ENCODE data around the gene NRAS.

NRAS gene

DNA sequence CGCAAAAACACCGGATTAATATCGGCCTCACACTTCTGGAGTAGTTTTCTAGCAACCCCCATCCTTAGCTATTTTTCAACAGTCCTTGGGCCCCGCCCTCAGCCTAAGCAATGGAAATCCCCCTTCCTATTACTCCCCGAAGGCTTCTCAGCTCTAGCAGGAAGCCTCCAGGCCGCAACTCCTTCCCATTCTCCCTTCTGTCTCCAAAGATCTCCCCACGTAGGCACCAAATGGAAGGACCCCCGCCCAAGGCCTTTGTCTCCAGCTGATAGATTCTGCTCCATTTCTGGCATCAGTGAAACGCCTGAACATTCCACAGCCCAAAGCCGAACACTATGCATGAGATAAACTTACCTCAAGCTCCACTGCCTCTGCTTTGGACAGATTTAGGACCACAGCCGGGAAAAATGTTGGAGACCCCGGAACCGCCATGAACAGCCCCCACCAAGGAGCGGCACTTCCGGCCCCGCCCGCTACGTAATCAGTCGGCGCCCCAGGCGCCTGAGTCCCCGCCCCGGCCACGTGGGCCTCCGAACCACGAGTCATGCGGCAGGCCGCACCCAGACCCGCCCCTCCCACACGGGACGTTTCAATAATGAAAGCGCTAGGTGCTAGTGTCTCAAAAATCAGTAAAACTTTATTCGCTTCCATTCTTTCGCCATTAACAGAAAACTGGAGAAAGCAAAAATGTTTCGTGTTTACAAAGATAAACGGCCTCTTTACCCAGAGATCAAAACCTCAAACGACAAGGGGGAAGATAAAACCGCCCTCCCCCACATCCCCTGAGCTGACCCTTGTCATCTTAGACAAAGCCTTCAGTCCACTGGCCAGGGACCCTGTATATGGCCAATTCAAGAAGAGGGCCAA, at the start of gene NRAS:
Gene NRAS, minus strand, starts transcription at position 468 of the 867 bp plus-strand sequence. CDS start 611 bp downstream, outside the sequence.
- DNase-seq (ENCODE audit: low read depth in 2 of 2) = peak; percentile 90 to 95

DNA sequence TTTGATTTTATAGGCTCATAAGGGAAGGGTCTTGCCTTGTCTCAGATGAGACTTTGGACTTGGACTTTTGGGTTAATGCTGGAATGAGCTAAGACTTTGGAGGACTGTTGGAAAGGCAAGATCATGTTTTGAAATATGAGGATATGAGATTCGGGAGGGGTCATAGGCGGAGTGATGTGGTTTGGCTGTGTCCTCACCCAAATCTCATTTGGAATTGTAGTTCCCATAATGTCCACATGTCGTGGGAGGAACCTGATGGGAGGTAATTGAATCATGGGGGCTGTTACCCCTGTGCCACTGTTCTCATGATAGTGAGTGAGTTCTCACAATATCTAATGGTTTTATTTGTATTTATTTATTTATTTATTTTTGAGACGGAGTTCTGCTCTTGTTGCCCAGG, 48.1 kb upstream of the NRAS start:
- no peak for DNase-seq (ENCODE audit: low read depth in 2 of 2)

DNA sequence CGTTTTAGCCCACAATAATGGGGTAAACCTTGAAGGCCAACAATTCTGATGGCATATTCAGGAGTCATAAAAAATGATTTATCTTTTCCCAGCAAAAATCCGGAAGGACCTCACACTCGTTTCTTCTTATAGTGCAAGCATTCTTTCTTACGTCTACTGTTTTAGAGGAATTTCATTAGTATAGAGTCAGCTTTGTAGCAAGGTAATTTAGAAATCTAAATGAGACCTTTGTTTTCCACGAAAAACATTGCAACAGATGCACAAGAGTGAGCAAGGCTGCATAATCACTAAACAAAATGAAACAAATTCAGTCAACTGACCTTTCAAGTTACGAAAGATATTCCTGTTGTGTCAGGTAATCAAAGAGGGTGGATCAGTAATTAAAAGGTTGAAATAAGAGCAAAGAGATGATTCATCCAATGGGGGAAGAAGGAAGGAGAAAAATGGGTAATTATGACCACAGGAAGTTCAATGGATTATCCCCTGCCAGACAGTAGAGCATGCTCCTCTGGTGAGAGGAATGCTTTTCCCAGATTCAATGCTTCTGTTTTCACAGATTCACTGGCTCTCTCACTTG, 41.8 kb upstream of the NRAS start:
- DNase-seq (ENCODE audit: low read depth in 2 of 2) = no peak

DNA sequence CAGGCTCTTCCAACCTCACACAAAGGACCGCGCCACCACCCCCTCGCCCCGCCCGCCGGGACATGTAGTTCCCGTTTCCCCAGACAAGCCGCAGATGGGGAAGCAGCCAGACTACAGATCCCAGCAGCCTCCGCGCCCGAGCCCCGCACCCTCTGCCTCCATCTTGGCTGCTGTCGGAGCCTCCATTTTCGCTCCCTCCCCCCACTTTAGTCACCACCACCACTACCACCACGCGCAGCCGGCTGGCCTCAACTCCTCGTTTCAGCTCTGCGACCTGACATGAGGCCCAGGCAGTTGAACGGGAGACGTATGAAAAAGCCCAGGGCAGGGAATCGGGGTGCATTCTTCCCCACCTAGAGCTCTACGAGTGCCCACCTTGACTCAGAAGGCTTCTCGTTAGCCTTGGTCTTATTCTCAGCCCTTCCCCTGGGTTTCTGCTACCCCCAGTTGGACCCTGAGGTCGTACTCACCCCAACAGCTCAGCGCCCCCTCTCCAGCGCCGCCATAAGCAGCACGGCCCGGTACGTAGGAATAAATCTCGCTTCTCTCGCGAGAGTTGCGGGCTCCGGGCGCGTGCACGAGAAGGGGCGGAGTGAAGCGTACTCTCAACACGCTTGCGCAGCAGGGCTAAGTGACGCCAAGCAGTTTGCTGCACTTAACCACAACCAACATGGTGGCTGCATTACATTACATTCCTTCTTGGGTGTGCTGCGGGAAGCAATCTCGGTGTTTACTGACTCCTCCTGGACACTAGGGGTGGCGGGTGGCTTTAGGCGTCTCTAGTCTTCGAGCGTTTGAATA, 41.1 kb upstream of the NRAS start, which contains the start of gene CSDE1:
Gene CSDE1, minus strand, starts transcription at position 530 of the 801 bp plus-strand sequence. CDS start 18,094 bp downstream, outside the sequence.
- DNase-seq (ENCODE audit: low read depth in 2 of 2) = peak; percentile 92 to 95

DNA sequence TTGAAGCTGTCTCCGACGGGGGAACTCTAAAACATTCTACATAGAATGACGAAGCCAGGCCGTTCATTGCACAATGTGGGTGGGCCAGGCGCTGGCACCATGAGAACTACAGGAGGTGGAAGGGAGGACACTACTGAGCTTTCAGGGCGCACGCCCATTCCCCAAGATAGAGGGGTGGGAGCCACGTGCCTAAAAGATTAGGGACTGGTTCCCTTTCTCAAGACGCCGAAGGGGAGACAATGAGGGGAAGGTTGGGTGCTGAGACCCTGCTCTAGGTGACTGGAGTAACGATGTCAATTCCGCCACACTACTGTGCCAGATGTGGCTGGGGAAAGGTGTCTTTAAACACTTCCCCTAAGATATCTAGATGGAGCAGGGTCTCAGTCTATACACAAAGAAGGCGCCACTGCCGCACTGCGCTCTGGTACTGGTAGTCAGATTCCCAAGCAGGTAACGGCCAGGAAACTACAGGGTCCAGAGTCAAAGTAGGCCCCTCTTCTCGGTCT, 40.4 kb upstream of the NRAS start:
- DNase-seq (ENCODE audit: low read depth in 2 of 2) = peak in 1 of 2 experiments; percentile 13

DNA sequence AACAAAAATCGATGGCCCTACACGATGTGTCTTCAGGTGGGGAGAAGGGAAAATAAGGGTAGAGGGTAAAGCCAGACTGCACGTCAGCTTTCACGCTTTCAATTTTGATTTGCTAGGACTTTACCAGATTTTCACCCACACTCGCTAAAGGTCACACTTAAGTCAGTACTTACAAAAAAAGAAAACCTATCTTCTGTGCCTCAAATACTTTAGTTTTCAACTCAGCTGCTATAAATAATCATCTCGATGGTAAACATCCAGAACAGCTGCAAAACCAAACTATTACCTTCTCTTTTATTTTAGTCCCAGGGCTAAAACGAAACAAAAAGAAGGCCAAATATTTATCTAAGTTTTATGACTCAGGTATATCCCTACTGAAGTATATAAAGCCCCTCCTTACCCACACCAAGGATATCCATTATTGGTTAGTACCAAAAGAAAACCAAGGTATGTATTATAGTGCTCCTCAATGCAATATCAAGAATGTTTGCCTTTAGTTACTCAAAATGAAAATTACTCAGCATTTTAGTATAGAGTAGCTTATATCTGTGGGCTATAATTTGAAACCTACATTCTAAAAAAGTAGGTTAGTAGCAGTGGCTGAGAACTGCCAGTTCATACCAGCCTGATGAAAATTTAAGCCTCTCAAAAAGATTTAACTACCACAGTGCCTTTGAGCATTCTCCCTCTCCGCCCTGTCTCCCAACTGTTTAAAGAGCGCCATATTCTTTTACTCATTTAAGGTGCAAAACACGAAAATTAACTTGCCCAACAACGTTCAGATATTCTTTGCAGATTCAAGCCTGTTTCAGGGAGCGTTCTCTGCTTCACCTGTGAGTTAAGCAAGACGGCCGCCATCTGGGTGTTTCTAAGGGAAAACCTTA, 39.7 kb upstream of the NRAS start:
- no peak for DNase-seq (ENCODE audit: low read depth in 2 of 2)

DNA sequence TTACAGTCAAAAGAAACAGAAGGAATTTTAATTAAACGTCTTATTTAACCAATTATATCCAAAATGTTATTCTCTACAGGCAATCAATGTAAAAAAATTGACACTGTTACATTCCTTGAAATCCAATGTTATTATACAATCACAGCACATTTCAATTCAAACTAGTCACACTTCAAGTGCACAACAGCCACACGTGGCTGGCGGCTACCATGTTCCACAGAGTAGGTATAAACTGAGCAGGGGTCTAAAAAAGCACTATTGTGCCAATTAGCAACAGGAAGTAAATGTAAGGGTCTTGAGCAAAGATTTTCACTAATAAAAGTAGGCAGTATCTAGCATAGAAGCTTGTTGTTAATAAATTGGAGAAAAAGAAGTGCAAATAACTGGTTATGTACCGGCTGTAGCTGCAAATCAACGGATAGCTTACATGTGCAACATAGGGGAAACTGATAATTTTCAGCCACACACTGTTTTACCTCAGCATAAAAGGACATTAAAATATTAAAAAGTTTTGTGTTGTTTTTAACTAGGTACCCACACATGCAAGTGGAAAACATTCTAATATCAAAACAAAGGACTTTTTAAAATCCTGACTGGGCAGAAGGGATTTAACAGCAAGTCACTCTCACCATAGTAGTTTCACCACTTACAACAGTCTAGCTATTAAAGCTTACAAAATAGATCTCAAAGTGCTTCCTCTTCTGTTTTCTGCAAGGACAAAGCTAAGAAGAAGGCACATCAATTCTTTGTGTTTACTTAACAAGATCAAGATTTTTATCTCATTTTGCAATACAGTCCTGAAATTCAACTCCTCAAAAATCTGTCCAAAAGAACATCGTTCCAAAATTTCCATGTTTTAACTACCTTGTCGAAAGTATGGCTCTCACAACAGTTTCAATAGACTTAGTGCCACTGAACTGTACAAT, 38.7 kb upstream of the NRAS start:
- no peak for DNase-seq (ENCODE audit: low read depth in 2 of 2)

DNA sequence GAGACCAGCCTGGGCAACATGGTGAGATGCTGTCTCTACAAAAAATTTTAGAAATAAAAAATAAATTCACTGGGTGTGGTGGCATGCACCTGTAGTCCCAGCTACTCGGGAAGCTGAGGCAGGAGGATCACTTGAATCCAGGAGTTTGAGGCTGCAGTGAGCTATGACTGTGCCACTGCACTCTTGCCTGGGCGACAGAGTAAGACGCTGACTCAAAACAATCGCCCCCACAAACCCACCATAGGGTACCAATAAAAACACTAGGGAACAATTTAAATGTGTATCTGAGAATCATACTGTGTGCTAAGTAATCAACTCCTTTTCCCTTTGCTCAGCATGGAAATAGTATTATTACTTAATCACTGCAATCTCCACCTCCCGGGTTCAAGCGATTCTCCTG, 37.1 kb upstream of the NRAS start:
- peak in 1 of 2 experiments; percentile 10 for DNase-seq (ENCODE audit: low read depth in 2 of 2)

DNA sequence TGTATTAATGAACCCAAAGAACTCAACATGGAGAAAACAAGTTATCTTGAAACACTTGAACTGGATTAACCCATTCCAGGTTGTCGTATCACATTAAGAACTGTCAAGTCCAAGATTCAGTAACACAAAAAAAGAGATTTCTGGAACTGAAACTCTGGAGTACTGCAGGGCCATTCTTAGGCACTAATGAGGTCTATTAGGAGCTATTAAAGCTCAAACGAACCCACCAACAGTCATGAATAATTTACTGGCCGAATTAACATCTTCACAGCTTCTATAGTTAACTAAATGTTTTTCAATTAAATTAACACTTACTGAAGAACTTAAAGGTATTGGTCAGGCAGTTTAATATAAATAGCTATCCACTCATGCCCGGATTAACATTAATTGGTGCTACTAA, 36.6 kb upstream of the NRAS start:
- DNase-seq (ENCODE audit: low read depth in 2 of 2) = no peak

DNA sequence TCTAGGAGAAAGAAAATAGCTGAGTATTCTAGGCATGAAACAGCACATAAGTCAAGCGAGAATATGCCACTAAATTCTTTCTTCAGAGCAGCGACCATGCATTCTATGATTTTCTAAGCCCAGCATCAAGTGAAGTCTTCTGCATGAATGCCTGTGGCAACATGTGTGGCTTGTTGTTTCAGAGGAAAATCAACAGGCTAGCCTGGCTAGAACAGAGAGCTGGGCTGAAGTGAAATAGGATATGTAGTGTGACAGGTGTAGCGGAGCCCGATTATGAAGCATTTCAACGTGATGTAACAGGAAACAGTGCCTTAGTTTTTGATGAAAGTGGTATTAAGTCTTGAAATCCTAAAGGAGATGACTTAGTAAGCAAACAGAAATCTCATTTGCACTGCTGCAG, 34.2 kb upstream of the NRAS start:
- no peak for DNase-seq (ENCODE audit: low read depth in 2 of 2)

DNA sequence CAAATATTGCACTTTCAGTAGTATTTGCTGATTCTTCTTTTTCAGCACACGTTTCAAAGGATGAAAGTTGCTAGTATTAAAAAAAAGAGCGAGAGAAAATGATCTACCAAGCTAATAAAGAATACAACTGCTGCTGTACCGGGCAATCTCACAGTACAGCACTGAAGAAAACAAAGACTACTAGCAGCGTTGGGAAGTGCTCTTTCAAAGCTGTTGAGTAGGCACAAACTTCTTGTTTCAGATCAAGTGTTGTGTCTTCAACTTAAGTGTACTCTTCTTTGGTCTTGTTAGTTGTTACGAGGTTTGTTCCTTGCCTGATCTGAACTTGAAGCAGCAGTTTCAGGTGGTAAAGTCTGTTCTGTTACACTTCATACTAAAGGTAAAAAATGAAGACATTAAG, 33.3 kb upstream of the NRAS start:
- no peak for DNase-seq (ENCODE audit: low read depth in 2 of 2)

DNA sequence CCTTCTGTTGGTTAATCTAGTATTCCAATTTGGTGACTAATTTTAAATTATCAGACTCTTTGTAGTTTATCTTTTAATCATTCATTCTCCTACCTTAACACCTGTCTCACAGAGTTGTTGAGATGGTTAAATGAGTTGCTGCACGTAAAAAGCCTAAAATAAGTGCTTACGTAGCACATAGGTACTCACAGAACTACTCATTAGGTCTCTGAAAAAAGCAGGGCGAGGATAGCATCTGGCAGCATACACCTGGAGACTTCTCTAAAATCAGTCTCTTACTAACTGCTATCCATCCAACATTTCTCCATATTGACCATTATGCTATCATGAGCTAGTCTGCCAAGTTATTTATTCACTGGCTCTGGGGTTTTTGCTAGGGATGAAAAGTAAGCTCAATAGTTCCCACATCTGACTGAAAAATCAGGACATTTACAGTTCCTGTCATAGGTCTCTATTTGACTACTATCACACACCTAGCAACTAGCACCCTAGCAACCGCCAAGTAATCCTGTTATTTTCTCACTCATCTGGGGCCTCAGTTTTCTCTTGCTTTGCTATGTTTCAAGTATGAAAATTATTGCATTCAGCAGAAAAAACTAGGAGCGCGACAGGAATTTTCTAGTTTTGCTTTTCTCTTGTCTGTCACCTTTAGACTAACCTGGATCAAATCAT, 30.0 kb upstream of the NRAS start:
- no peak for DNase-seq (ENCODE audit: low read depth in 2 of 2)

DNA sequence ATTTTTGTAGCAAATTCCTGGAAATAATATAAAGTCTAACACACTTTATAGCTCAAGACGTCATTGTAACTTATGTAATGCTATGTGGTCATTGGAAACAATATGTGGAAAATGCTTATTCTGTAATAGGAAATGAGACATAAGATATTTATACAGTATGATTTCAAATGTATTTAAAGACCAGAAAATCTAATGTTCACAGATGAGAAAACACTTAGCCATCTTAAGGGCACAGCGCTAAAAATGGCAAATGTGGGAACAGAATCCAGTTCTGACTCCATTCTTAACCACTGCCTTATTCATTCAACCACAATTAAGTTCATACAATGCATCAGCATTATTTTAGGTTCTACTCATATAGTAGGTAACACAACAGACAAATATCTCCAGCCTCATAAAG, 28.7 kb upstream of the NRAS start:
- DNase-seq (ENCODE audit: low read depth in 2 of 2) = no peak

DNA sequence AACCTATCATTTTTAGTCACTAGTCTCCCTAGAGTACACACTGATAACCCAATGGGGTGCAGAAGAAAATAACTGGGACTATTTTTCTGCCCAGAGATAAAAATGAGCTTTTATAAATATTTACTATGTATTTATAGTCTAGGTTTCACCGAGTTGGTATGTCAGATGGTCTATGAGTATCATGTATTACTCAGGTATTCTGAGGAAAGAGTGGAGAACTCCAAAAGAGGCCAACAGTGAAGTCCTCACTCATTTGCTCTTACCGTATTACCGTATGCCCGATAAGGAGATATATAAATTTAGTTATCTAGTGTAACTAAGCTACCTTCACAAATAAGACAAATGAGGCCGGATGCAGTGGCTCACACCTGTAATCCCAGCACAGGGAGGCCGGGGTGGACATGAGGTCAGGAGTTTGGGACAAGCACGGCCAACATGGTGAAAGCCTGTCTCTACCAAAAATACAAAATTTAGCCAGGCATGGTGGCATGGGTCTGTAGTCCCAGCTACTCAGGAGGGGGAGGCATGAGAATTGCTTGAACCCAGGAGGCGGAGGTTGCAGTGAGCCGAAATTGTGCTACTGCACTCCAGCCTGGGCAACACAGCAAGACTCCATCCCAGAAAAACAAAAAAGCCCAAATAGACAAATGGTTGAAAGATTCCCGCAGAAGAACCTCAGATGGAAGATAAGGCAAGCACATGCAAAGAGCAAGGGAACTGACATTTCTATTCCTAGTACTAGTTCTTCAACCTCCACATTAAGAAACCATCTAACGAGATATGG, 25.6 kb upstream of the NRAS start:
- DNase-seq (ENCODE audit: low read depth in 2 of 2) = no peak

DNA sequence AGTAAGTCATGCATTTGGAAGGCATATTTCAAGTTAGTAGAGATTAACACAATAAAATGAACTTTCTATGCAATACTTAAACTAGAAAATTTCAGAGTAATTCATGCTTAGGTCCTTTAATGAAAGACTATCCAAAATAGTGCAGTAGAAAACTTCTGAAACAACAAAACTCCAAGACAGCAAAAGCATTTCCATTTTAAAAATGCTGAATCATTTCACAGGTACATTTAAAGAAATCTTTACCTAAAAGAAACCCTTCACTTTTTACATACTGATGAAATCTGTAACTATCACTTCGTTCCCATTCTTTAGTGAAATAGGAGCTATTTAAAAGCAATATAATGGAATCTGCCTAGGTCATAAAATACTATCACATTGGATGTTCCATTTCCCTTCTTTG, 23.8 kb upstream of the NRAS start:
- DNase-seq (ENCODE audit: low read depth in 2 of 2) = no peak

DNA sequence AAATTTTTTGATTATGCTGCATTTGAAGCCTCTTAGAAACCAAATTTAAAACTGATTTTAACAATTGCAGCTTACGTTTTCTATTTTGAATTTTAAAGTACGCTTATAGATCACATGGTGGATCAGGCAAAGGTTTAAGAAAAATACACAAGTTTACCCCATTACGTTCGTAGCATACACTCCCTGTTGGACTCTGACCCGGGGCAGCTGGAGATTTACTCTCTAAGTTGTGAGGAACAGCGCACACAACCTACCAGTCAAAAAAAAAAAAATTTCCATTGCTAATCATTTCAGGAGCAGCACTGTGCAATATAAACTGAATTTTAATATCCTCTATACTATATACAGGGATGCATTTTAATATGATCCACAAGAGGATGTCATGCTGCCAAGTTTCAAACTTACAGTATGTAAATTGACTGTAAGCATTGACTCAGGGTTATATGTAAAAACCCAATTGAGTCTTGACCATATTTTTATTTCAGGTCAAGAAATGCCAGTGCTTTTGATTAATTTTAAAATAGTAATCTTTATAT, 20.8 kb upstream of the NRAS start:
- DNase-seq (ENCODE audit: low read depth in 2 of 2) = no peak

DNA sequence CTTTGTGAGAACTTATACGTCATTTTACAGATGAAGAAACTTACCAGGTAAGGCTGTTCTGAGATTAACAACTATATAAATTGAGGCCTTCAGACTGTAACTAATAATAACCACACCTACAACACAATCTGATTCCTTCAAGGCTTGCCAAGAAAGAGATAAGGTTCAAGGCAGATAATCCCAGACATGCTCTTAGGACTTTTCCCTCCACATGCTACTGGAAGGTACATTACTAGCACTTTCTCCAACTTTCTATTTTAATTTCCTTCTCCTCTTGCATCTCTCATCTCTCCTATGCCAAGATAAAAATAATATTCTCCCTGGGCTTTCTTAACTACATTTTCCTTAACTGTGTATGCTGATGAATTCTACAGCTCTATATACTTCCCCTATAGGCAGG, 18.9 kb upstream of the NRAS start:
- no peak for DNase-seq (ENCODE audit: low read depth in 2 of 2)

DNA sequence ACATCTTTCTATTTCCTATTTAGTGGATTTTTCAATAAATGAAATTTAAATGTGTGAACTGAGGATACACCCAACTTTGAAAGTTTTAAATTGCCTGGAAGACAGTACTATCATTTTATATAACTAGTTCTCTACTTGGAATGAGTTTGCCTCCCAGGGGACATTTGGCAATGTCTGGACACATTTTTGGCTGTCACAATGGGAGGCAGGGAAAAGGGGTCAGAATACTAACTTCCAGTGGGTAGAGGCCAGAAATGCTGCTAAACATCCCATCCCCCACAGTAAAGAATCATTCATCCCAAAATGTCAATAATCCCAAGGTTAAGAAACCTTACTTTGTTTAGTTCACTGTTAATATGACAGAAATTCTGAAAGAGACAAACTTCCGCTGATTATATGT, 13.2 kb upstream of the NRAS start:
- DNase-seq (ENCODE audit: low read depth in 2 of 2) = no peak

Measured in stimulated activated CD4-positive, alpha-beta T cell treated with anti-CD3 and anti-CD28 coated beads, Interleukin-12 subunit alpha, Interleukin-12 subunit beta, amount 100 ng/mL, for 24 hours (primary cell).